CD4-positive, alpha-beta memory T cell (primary cell): ENCODE results near the gene MRPL21. TPM values are rescaled to one million over a fixed set of nuclear protein-coding genes. Genes with fewer than 3 reads are reported as not detected.

ENCODE experiments used
- CTCF ChIA-PET: fragments of 350-600 bp; sonication (Branson Sonifier 250); formaldehyde crosslinking; loops from one replicate; lab custom pipeline; 2021; ENCODE audit warnings: inconsistent platforms; ENCODE audit not compliant: partially characterized antibody; lab: Charles Lee
- POLR2A ChIA-PET: fragments of 350-600 bp; sonication (Branson Sonifier 250); formaldehyde crosslinking; loops from one replicate; lab custom pipeline; 2021; ENCODE audit not compliant: partially characterized antibody; lab: Charles Lee
- DNase-seq, 5 donors: peaks; one replicate each; pipeline versions ENCODE4 v3.0.0 to v3.0.0-alpha.2; 2020 to 2022; ENCODE audit warnings: mixed read lengths in 1 of 5
- H3K27ac ChIP-seq: one replicate; pipeline ENCODE4 v1.7.0; 2013; ENCODE audit warnings: low read depth, low read length
- H3K27me3 ChIP-seq: 2 replicates; pipeline ENCODE4 v1.7.0; 2013; ENCODE audit warnings: mild to moderate bottlenecking, low read length, moderate library complexity; ENCODE audit not compliant: insufficient read depth
- H3K36me3 ChIP-seq: 2 replicates; pipeline ENCODE4 v1.7.0; 2013; ENCODE audit warnings: mild to moderate bottlenecking, low read length, moderate library complexity; ENCODE audit not compliant: insufficient read depth
- H3K4me1 ChIP-seq: 2 replicates; pipeline ENCODE4 v1.7.0; 2013; ENCODE audit warnings: mild to moderate bottlenecking, low read length, moderate library complexity; ENCODE audit not compliant: insufficient read depth
- H3K4me3 ChIP-seq, 2 donors: one replicate each; pipeline ENCODE4 v1.7.0; 2013; ENCODE audit warnings: low read length in 2 of 2, mild to moderate bottlenecking in 1 of 2
- H3K9me3 ChIP-seq, 2 donors: one replicate each; pipeline ENCODE4 v1.7.0; 2013; ENCODE audit warnings: low read length in 2 of 2, control low read depth in 1 of 2; ENCODE audit not compliant: control insufficient read depth in 1 of 2
- H3K27ac Mint-ChIP-seq, 7 donors: one replicate each; pipeline ENCODE4 v1.8.0; 2020 to 2021; ENCODE audit warnings: mixed read lengths in 7 of 7, mild to moderate bottlenecking in 6 of 7, inconsistent platforms in 3 of 7, moderate library complexity in 3 of 7
- H3K27me3 Mint-ChIP-seq, 2 donors: one replicate each; pipeline ENCODE4 v1.8.0; 2020 to 2021; ENCODE audit warnings: mixed read lengths in 2 of 2
- H3K36me3 Mint-ChIP-seq, 2 donors: one replicate each; pipeline ENCODE4 v1.8.0; 2020 to 2021; ENCODE audit warnings: mixed read lengths in 2 of 2, inconsistent platforms in 1 of 2, mild to moderate bottlenecking in 1 of 2
- H3K4me1 Mint-ChIP-seq, 4 donors: one replicate each; pipeline ENCODE4 v1.8.0; 2020 to 2021; ENCODE audit warnings: mixed read lengths in 4 of 4, mild to moderate bottlenecking in 1 of 4
- H3K4me3 Mint-ChIP-seq, 8 donors: one replicate each; pipeline ENCODE4 v1.8.0; 2020 to 2021; ENCODE audit warnings: mixed read lengths in 8 of 8, mild to moderate bottlenecking in 7 of 8, moderate library complexity in 6 of 8, inconsistent platforms in 3 of 8
- H3K9me3 Mint-ChIP-seq, 8 donors: one replicate each; pipeline ENCODE4 v1.8.0; 2020 to 2021; ENCODE audit warnings: mixed read lengths in 8 of 8, mild to moderate bottlenecking in 5 of 8, inconsistent platforms in 3 of 8, moderate library complexity in 1 of 8
- intact Hi-C: fragments of 100-400 bp; cut with micrococcal nuclease; formaldehyde crosslinking; loops from one replicate; pipeline ENCODE4 v1.15.1; 2023
- polyA plus RNA-seq, 2 donors: library from polyadenylated mRNA; unstranded; fragments of 300-500 nt; fragmentation: Illumina TruSeq; gene quantifications; one replicate each; pipeline ENCODE4 v1.2.3, GENCODE V29; 2021
- total RNA-seq, 2 experiments: library from RNA; stranded (reverse); gene quantifications; one replicate each; pipeline ENCODE4 v1.2.3, GENCODE V29; 2021

The MRPL21 gene
- total and polyA plus RNA-seq, 4 experiments from 2014 or later = 36.2 to 151 (median 71.0) TPM

GRCh38 chr11:68841718-68842426 is 61.8 kb downstream of the MRPL21 start, which contains the start of gene CPT1A:
TSS of gene CPT1A (minus strand) at chr11:68841916. CDS start at chr11:68815474, 26,442 bp downstream.
- no peaks in the 10 kb centered on the region for H3K36me3 ChIP-seq
- peak within 1 kb of the TSS; percentile 70 to 98 for H3K4me3 ChIP-seq
- Mint-ChIP-seq H3K36me3 (peaks cover 0 to 14% of the 10 kb centered on the region in 2 donors), H3K4me1 (peaks cover 24 to 58% (median 44%) of the 10 kb centered on the region in 4 donors), H3K4me3 (peak within 1 kb of the TSS; percentile 88 to 98 (median 91)), H3K27ac (peak within 1 kb of the TSS; percentile 73 to 95 (median 91)), H3K9me3 (no peaks in the 10 kb centered on the region), H3K27me3 (no peaks in the 10 kb centered on the region)
- H3K27ac ChIP-seq = peak within 1 kb of the TSS; percentile 67
- ChIA-PET POLR2A (interaction anchor here (0.7 to 3.7 kb wide), 9 partner anchors 10 to 1363 kb away, joined by 3 to 29 read pairs (median 4); no protein-coding TSS in a partner anchor), CTCF (interaction anchor here (0.9 to 4.8 kb wide), 9 partner anchors 13 to 257 kb away, joined by 3 to 85 read pairs (median 7); no protein-coding TSS in a partner anchor)
- no peaks in the 10 kb centered on the region for H3K9me3 ChIP-seq
- intact Hi-C loops = loop anchor here (2.0 to 10.0 kb wide), 3 partner anchors 45 to 377 kb away; partner anchors contain the start of genes PPP6R3 and TESMIN
- peak; percentile 66 to 72 (median 67) for DNase-seq
- peaks cover 58% of the 10 kb centered on the region for H3K4me1 ChIP-seq
- H3K27me3 ChIP-seq = no peaks in the 10 kb centered on the region

Other genes starting within 250 kb of the MRPL21 start
- not detected for gene GAL, start 219.3 kb downstream of the MRPL21 start, total RNA-seq
- gene GAL, start 219.3 kb downstream of the MRPL21 start, polyA plus RNA-seq = not detected
- 1 to 10 TPM; 5.7 to 5.8 TPM for gene TESMIN, start 152.3 kb downstream of the MRPL21 start, total RNA-seq
- 1 to 10 TPM; 2.6 to 3.4 TPM for gene TESMIN, start 152.3 kb downstream of the MRPL21 start, polyA plus RNA-seq
- 10 to 100 TPM; 29.3 to 35.5 TPM for gene CPT1A, start 61.9 kb downstream of the MRPL21 start, total RNA-seq
- gene CPT1A, start 61.9 kb downstream of the MRPL21 start, polyA plus RNA-seq = 1 to 10 TPM; 7.5 to 7.7 TPM
- 10 to 100 TPM; 36.8 to 37.6 TPM for gene IGHMBP2, start 59 bp upstream of the MRPL21 start, total RNA-seq
- 1 to 10 TPM; 3.8 to 8.7 TPM for gene IGHMBP2, start 59 bp upstream of the MRPL21 start, polyA plus RNA-seq
- not detected for gene MRGPRD, start 77.2 kb upstream of the MRPL21 start, total RNA-seq
- under 1 TPM in 1 of 2 donors, not detected in 1; 0.48 TPM for gene MRGPRD, start 77.2 kb upstream of the MRPL21 start, polyA plus RNA-seq
- not detected for gene MRGPRF, start 109.4 kb upstream of the MRPL21 start, total RNA-seq
- not detected for gene MRGPRF, start 109.4 kb upstream of the MRPL21 start, polyA plus RNA-seq
- gene TPCN2, start 145.1 kb upstream of the MRPL21 start, total RNA-seq = 10 to 100 TPM; 22.4 to 23.0 TPM
- 1 to 10 TPM; 6.6 to 7.2 TPM for gene TPCN2, start 145.1 kb upstream of the MRPL21 start, polyA plus RNA-seq